HEK293 (cell line): Measurements from ENCODE around the gene CAGE1.

ENCODE experiments used
- CTCF ChIP-seq: fragments of 450-650 bp; formaldehyde crosslinking; IDR thresholded peaks from 2 replicates; pipeline ENCODE4 v1.5.1; 2016; ENCODE audit warnings: missing biosample characterization, missing genetic modification characterization
- KLF16 ChIP-seq: fragments of 450-650 bp; formaldehyde crosslinking; IDR thresholded peaks from 2 replicates; pipeline ENCODE4 v1.5.1; 2017; ENCODE audit warnings: missing biosample characterization, missing genetic modification characterization
- MEIS1 ChIP-seq: sonication (generic); formaldehyde crosslinking; IDR thresholded peaks from 2 replicates; pipeline ENCODE4 v1.8.1; 2022; ENCODE audit warnings: missing genetic modification reagents, mild to moderate bottlenecking, borderline replicate concordance
- PRDM4 ChIP-seq: fragments of 450-650 bp; formaldehyde crosslinking; IDR thresholded peaks from 2 replicates; pipeline ENCODE4 v1.5.1; 2017; ENCODE audit warnings: missing biosample characterization, missing genetic modification characterization
- ZBTB21 ChIP-seq: fragments of 450-650 bp; formaldehyde crosslinking; IDR thresholded peaks from 2 replicates; pipeline ENCODE4 v1.5.1; 2017; ENCODE audit warnings: missing biosample characterization, missing genetic modification characterization
- ZBTB48 ChIP-seq: fragments of 450-650 bp; formaldehyde crosslinking; IDR thresholded peaks from 2 replicates; pipeline ENCODE4 v1.5.1; 2016; ENCODE audit warnings: missing biosample characterization, missing genetic modification characterization
- ZBTB7A ChIP-seq: fragments of 450-650 bp; formaldehyde crosslinking; IDR thresholded peaks from 2 replicates; pipeline ENCODE4 v1.5.1; 2016; ENCODE audit warnings: low read depth, missing biosample characterization, missing genetic modification characterization
- ZNF140 ChIP-seq: fragments of 450-650 bp; formaldehyde crosslinking; IDR thresholded peaks from 2 replicates; pipeline ENCODE4 v1.5.1; 2016; ENCODE audit warnings: missing biosample characterization, missing genetic modification characterization
- ZNF146 ChIP-seq: fragments of 450-650 bp; formaldehyde crosslinking; IDR thresholded peaks from 2 replicates; pipeline ENCODE4 v1.5.1; 2016; ENCODE audit warnings: missing biosample characterization, missing genetic modification characterization
- ZNF148 ChIP-seq: fragments of 450-650 bp; formaldehyde crosslinking; IDR thresholded peaks from 2 replicates; pipeline ENCODE4 v1.5.0; 2017; ENCODE audit warnings: missing biosample characterization, missing genetic modification characterization, borderline replicate concordance
- ZNF155 ChIP-seq: fragments of 450-650 bp; formaldehyde crosslinking; IDR thresholded peaks from 2 replicates; pipeline ENCODE4 v1.5.1; 2016; ENCODE audit warnings: missing biosample characterization, missing genetic modification characterization
- ZNF16 ChIP-seq: fragments of 450-650 bp; formaldehyde crosslinking; IDR thresholded peaks from 2 replicates; pipeline ENCODE4 v1.5.1; 2016; ENCODE audit warnings: low read depth, missing biosample characterization, missing genetic modification characterization
- ZNF169 ChIP-seq: fragments of 450-650 bp; formaldehyde crosslinking; IDR thresholded peaks from 2 replicates; pipeline ENCODE4 v1.5.1; 2016; ENCODE audit warnings: missing biosample characterization, missing genetic modification characterization
- ZNF175 ChIP-seq: fragments of 450-650 bp; formaldehyde crosslinking; IDR thresholded peaks from 2 replicates; pipeline ENCODE4 v1.5.1; 2016; ENCODE audit warnings: missing biosample characterization, missing genetic modification characterization
- ZNF214 ChIP-seq: fragments of 450-650 bp; formaldehyde crosslinking; IDR thresholded peaks from 2 replicates; pipeline ENCODE4 v1.5.1; 2017; ENCODE audit warnings: missing biosample characterization, mild to moderate bottlenecking, missing genetic modification characterization, borderline replicate concordance
- ZNF223 ChIP-seq: fragments of 450-650 bp; formaldehyde crosslinking; IDR thresholded peaks from 2 replicates; pipeline ENCODE4 v1.5.1; 2016; ENCODE audit warnings: missing biosample characterization, missing genetic modification characterization
- ZNF24 ChIP-seq: fragments of 450-650 bp; formaldehyde crosslinking; IDR thresholded peaks from 2 replicates; pipeline ENCODE4 v1.5.1; 2016; ENCODE audit warnings: missing biosample characterization, missing genetic modification characterization
- ZNF37A ChIP-seq: fragments of 450-650 bp; IDR thresholded peaks from 2 replicates; pipeline ENCODE4 v1.5.1; 2018; ENCODE audit warnings: missing biosample characterization, missing genetic modification characterization
- ZNF423 ChIP-seq: fragments of 450-650 bp; formaldehyde crosslinking; IDR thresholded peaks from 2 replicates; pipeline ENCODE4 v1.5.1; 2016; ENCODE audit warnings: missing biosample characterization, missing genetic modification characterization
- ZNF548 ChIP-seq: fragments of 450-650 bp; formaldehyde crosslinking; IDR thresholded peaks from 2 replicates; pipeline ENCODE4 v1.5.1; 2016; ENCODE audit warnings: missing biosample characterization, missing genetic modification characterization
- ZNF549 ChIP-seq: fragments of 450-650 bp; IDR thresholded peaks from 2 replicates; pipeline ENCODE4 v1.5.1; 2018; ENCODE audit warnings: missing biosample characterization, missing genetic modification characterization, mild to moderate bottlenecking, inconsistent platforms, moderate library complexity
- ZNF624 ChIP-seq: fragments of 450-650 bp; formaldehyde crosslinking; IDR thresholded peaks from 2 replicates; pipeline ENCODE4 v1.5.1; 2017; ENCODE audit warnings: missing biosample characterization, missing genetic modification characterization
- ZNF670 ChIP-seq: fragments of 450-650 bp; formaldehyde crosslinking; IDR thresholded peaks from 2 replicates; pipeline ENCODE4 v1.5.1; 2016; ENCODE audit warnings: missing biosample characterization, missing genetic modification characterization, low read depth
- ZNF707 ChIP-seq: fragments of 450-650 bp; formaldehyde crosslinking; IDR thresholded peaks from 2 replicates; pipeline ENCODE4 v1.5.1; 2016; ENCODE audit warnings: missing biosample characterization, missing genetic modification characterization
- ZNF768 ChIP-seq: fragments of 450-650 bp; formaldehyde crosslinking; IDR thresholded peaks from 2 replicates; pipeline ENCODE4 v1.5.1; 2018; ENCODE audit warnings: missing biosample characterization, mild to moderate bottlenecking, missing genetic modification characterization
- ZSCAN23 ChIP-seq: fragments of 450-650 bp; formaldehyde crosslinking; IDR thresholded peaks from 2 replicates; pipeline ENCODE4 v1.5.1; 2016; ENCODE audit warnings: missing biosample characterization, missing genetic modification characterization
- ZSCAN30 ChIP-seq: fragments of 450-650 bp; IDR thresholded peaks from 2 replicates; pipeline ENCODE4 v1.5.1; 2018; ENCODE audit warnings: missing biosample characterization, mild to moderate bottlenecking, missing genetic modification characterization, moderate library complexity
- TF ChIP-seq, protein P1 (sequence below): fragments of 450-650 bp; formaldehyde crosslinking; IDR thresholded peaks from 2 replicates; pipeline ENCODE4 v1.5.1; 2016; ENCODE audit warnings: missing biosample characterization, missing genetic modification characterization, borderline replicate concordance

Gene CAGE1

GRCh38 chr6:7312616-7313504 is 76.7 kb downstream of the CAGE1 start, which contains the start of gene SSR1 (continued):
- TF ChIP-seq ZBTB7A (tag by site-specific recombination) (peak; percentile 41; the same call in 1 of the 2 replicates), ZNF548 (tag by site-specific recombination) (no peak), CTCF (tag by site-specific recombination) (0 out of 2 replicates have a peak, but pooled peaks have one; percentile 18), ZNF175 (no peak), ZNF214 (no peak), ZNF423 (tag by site-specific recombination) (no peak), ZBTB48 (tag by site-specific recombination) (peak; percentile 17; the same call in 1 of the 2 replicates), ZNF169 (tag by site-specific recombination) (no peak), ZNF670 (tag by site-specific recombination) (no peak), ZNF223 (tag by site-specific recombination) (no peak), ZNF549 (tag by site-specific recombination) (no peak), ZNF768 (no peak), ZNF155 (tag by site-specific recombination) (no peak), KLF16 (peak; percentile 77), ZNF146 (tag by site-specific recombination) (no peak), ZNF24 (tag by site-specific recombination) (no peak; the same call in 1 of the 2 replicates), ZNF37A (tag by site-specific recombination) (no peak), ZNF140 (tag by site-specific recombination) (no peak), ZNF148 (no peak), ZSCAN23 (tag by site-specific recombination) (no peak), ZNF16 (no peak), ZBTB21 (tag by site-specific recombination) (no peak), PRDM4 (tag by site-specific recombination) (0 out of 2 replicates have a peak, but pooled peaks have one; percentile 19), ZNF707 (tag by site-specific recombination) (no peak), MEIS1 (CRISPR knock-in tag) (no peak), ZSCAN30 (tag by site-specific recombination) (no peak; the same call in 1 of the 2 replicates), ZNF624 (tag by site-specific recombination) (no peak)
- TF ChIP-seq, protein P1, sequence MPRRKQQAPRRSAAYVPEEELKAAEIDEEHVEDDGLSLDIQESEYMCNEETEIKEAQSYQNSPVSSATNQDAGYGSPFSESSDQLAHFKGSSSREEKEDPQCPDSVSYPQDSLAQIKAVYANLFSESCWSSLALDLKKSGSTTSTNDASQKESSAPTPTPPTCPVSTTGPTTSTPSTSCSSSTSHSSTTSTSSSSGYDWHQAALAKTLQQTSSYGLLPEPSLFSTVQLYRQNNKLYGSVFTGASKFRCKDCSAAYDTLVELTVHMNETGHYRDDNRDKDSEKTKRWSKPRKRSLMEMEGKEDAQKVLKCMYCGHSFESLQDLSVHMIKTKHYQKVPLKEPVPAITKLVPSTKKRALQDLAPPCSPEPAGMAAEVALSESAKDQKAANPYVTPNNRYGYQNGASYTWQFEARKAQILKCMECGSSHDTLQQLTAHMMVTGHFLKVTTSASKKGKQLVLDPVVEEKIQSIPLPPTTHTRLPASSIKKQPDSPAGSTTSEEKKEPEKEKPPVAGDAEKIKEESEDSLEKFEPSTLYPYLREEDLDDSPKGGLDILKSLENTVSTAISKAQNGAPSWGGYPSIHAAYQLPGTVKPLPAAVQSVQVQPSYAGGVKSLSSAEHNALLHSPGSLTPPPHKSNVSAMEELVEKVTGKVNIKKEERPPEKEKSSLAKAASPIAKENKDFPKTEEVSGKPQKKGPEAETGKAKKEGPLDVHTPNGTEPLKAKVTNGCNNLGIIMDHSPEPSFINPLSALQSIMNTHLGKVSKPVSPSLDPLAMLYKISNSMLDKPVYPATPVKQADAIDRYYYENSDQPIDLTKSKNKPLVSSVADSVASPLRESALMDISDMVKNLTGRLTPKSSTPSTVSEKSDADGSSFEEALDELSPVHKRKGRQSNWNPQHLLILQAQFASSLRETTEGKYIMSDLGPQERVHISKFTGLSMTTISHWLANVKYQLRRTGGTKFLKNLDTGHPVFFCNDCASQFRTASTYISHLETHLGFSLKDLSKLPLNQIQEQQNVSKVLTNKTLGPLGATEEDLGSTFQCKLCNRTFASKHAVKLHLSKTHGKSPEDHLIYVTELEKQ, result no peak
